T-helper 2 cell treated with Interferon-gamma antibody and Interleukin-4, amounts not matched to agents 100 ng/mL and 5 ng/mL, for 36 hours (primary cell): ENCODE measurements around the gene MICAL3. TPM values are rescaled to one million over a fixed set of nuclear protein-coding genes. Genes with fewer than 3 reads are reported as not detected.

Source experiments
- intact Hi-C: fragments of 100-400 bp; cut with micrococcal nuclease; formaldehyde crosslinking; loops from one replicate; pipeline ENCODE4 v1.15.1; 2023
- total RNA-seq: library from RNA; stranded (reverse); gene quantifications from 2 replicates; pipeline ENCODE4 v1.2.3, GENCODE V29; 2022

The MICAL3 gene
- total RNA-seq, 1 donor from 2014 or later, result 38.7 TPM

- intact Hi-C loops, result no loop called here
These were observed 203.4 kb downstream of the MICAL3 start for GRCh38 chr22:17820879-17821439.

DNA sequence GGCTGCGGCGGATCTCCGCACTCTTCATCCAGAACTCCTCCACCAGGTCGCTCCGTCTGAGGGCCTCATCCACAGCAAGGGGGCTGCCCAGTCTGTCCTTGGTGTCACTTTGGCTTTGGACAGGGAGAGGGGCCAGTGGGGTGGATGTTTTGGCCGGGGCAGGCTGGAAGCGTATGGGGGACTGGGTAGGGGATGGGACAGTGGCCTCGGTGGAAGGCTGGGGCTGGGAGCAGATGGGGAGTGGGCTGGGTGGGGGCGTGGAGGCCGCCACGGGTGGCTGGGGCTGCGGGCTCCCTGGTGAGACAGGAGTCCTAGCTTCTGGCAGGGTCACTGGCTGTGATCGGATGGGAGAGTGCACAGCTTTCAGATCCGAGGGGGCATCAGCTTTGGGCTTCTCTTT lies 205.7 kb downstream of the MICAL3 start:
- intact Hi-C loops, result no loop called here

- intact Hi-C loops, result no loop called here
These were observed 206.2 kb downstream of the MICAL3 start for GRCh38 chr22:17818180-17818579.

DNA sequence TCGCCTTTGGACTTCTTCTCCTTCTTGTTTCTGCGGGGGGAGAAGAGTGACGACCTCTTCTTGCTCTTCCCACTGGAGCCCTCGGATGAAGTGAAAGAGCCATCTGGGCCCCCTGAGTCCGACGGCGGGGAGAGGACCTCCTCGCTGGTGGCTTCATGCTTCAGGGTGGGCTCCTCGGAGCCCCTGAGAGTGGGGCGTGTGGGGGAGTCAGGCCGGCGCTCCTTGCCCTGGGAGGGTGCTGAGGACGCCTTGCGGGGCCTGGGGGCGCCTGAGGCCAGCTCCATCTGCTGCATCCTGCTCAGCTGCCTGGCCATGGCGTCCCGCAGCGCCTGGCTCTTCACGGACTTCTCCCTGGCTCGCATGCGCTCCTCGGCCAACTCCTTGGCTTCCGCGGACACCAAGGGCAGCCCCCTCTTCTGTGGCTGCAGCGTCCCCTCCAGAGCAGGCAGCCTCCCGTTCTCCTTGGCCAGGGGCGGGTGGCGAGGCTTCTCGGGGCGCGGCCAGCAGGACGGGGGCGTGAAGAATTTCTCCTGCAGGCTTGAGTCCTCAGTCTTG lies 206.8 kb downstream of the MICAL3 start:
- intact Hi-C loops, result no loop called here

GRCh38 chr22:17817079-17817478 lies 207.3 kb downstream of the MICAL3 start:
- intact Hi-C loops, result no loop called here

GRCh38 chr22:17816649-17817048 lies 207.7 kb downstream of the MICAL3 start:
- intact Hi-C loops, result no loop called here

- intact Hi-C loops, result no loop called here
These were observed 208.6 kb downstream of the MICAL3 start for GRCh38 chr22:17815703-17816254.

DNA sequence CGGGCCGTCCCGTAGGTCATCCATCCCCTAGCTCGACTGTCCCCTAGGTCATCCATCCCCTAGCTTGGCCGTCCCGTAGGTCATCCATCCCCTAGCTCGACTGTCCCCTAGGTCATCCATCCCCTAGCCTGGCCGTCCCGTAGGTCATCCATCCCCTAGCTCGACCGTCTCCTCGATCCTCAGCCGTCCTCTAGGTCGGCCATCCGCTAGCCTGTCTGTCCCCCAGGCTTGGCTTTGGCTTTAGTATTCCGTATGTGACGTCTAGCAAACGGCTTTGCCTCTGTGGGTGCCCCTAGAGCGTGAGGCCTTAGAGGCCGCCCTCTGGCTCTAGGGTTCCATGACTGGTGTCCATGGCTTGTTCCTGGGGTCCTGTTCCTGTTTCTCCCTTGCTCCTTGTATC lies 209.5 kb downstream of the MICAL3 start:
- intact Hi-C loops, result no loop called here

- intact Hi-C loops, result no loop called here
These were observed 210.3 kb downstream of the MICAL3 start for GRCh38 chr22:17814084-17814483.

- intact Hi-C loops, result no loop called here
These were observed 213.2 kb downstream of the MICAL3 start for GRCh38 chr22:17811119-17811518.

- intact Hi-C loops, result no loop called here
These were observed 213.7 kb downstream of the MICAL3 start for GRCh38 chr22:17810570-17811116.

GRCh38 chr22:17808693-17809403 lies 215.5 kb downstream of the MICAL3 start:
- intact Hi-C loops, result no loop called here

- intact Hi-C loops, result no loop called here
These were observed 216.6 kb downstream of the MICAL3 start for GRCh38 chr22:17807578-17808410.

DNA sequence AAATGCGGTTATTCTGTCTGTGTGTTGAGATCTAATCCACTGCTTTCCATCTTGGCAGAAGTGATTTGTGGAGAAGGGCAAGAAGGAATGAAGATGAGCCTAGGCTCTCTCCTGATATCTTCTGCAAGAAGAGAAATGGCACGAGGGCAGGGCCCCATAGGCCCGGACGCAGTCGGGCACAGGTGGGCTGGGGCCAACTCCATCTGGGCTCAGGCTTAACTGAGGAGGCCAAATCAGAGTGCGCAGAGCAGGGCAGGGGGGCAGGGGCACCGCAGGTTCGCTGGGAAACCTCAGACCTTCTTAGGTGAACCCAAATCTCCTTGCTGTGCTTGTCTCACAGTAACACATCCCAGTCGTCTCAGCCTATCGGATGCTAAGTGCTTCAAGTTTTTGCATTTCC lies 217.3 kb downstream of the MICAL3 start:
- intact Hi-C loops, result no loop called here

- intact Hi-C loops, result no loop called here
These were observed 217.9 kb downstream of the MICAL3 start for GRCh38 chr22:17806437-17806836.

GRCh38 chr22:17804331-17805080 lies 219.9 kb downstream of the MICAL3 start:
- intact Hi-C loops, result no loop called here

GRCh38 chr22:17803609-17804270 lies 220.6 kb downstream of the MICAL3 start:
- intact Hi-C loops, result no loop called here

DNA sequence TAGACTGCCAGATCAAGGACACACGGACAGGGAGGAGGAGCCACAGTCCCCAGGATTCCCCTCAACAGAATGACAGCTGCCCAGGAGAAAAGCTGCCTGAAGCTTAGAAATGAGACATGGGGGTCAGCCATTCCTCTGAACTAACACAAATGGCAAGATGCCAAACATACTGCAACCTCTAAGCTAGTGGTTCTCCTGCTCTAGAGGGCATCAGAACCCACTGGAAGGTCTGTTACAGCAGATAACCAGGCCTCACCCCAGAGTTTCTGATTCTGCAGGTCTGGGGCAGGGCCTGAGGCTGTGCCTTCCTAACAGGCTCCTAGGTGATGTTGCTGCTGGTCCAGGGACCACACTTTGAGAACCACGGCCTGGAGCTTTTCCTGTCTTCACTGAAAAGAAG lies 221.5 kb downstream of the MICAL3 start:
- intact Hi-C loops, result no loop called here

DNA sequence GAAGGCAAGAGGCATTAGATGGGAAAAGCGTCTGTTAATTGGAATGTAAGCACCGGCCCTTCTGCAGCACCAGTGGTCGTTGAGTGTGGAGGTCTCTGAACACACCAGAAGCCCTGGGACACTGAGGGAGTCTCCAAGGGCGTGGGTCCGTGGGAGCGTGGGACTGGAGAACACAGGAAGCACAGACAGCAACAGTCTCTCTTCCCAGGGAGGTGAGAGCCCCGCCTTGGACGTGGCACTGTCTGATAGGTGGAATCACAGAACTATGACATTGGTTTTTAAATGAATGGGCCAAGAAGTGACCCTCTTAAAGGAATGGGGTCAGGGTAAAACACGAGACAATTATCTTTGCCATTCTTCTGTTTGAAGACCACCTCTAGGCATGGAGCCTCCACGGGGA lies 221.9 kb downstream of the MICAL3 start:
- intact Hi-C loops, result no loop called here
